Lower lobe of right lung (tissue), 2 donors: ENCODE data around the gene KCNK15. TPM values are rescaled to one million over a fixed set of nuclear protein-coding genes. Genes with fewer than 3 reads are reported as not detected.
A peak's percentile ranks its signal among the peaks of the same experiment; 100 is the strongest.

Experiments used
- ATAC-seq, 2 donors: fragments of 200-7000 bp; cut with Tn5 transposase; one replicate each; pipeline ENCODE4 v1.9.1; 2020 to 2022; ENCODE audit warnings: mild to moderate bottlenecking in 2 of 2, moderate library complexity in 2 of 2
- DNase-seq: peaks from one replicate; pipeline ENCODE4 v3.0.0-alpha.2; 2020
- H3K27ac ChIP-seq: fragments of 200-600 bp; one replicate; pipeline ENCODE4 v1.8.0; 2022
- H3K27me3 ChIP-seq: fragments of 200-600 bp; one replicate; pipeline ENCODE4 v1.8.0; 2022; ENCODE audit warnings: low read depth
- H3K36me3 ChIP-seq: fragments of 200-600 bp; one replicate; pipeline ENCODE4 v1.8.0; 2022; ENCODE audit warnings: mild to moderate bottlenecking
- H3K4me1 ChIP-seq: fragments of 200-600 bp; one replicate; pipeline ENCODE4 v1.8.0; 2022
- H3K4me3 ChIP-seq: fragments of 200-600 bp; one replicate; pipeline ENCODE4 v1.8.0; 2022; ENCODE audit warnings: mild to moderate bottlenecking
- H3K9me3 ChIP-seq: fragments of 200-600 bp; one replicate; pipeline ENCODE4 v1.8.0; 2022
- intact Hi-C: fragments of 100-400 bp; cut with DNase I; formaldehyde crosslinking; loops from one replicate; pipeline ENCODE4 v1.11.0; 2022
- total RNA-seq: library from RNA; stranded (reverse); fragmentation: NEBNext Ultra II Directional; extraction: Animal tissue kit (Norgen Biotek cat#: 25700); gene quantifications from one replicate; pipeline ENCODE4 v1.2.1, GENCODE V29; 2021
- TF ChIP-seq, protein P1 (sequence below): fragments of 200-600 bp; IDR thresholded peaks from one replicate; pipeline ENCODE4 v1.8.0; 2022; ENCODE audit warnings: antibody characterized with exemption, mild to moderate bottlenecking
- donor health status: DM: no; HTN: yes; CAD: no; lungs with severe emphysema.

Gene KCNK15
- total RNA-seq, 1 donor from 2014 or later, result 0.89 TPM

DNA sequence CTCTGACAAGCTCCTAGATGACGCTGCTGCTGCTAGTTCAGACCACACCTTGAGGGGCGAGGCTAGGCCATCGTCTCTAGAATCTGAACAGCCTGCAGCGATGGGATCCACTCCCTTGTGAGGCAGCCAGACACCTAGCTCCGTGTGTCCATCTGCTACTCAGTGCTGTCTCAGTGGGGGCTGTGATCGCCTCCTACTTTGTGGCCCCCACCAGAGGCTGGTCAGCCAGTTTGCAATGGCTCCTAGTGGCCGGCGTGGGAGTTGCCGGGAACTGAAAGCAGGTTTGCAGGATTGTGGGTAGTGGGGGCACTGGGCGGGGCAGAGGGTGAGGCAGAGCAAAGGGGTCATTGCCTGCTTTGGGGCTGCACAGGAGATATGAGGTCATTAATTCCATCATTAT is 27.7 kb upstream of the KCNK15 start:
- no peaks in the 10 kb centered on the region for H3K9me3 ChIP-seq
- TF ChIP-seq, protein P1, sequence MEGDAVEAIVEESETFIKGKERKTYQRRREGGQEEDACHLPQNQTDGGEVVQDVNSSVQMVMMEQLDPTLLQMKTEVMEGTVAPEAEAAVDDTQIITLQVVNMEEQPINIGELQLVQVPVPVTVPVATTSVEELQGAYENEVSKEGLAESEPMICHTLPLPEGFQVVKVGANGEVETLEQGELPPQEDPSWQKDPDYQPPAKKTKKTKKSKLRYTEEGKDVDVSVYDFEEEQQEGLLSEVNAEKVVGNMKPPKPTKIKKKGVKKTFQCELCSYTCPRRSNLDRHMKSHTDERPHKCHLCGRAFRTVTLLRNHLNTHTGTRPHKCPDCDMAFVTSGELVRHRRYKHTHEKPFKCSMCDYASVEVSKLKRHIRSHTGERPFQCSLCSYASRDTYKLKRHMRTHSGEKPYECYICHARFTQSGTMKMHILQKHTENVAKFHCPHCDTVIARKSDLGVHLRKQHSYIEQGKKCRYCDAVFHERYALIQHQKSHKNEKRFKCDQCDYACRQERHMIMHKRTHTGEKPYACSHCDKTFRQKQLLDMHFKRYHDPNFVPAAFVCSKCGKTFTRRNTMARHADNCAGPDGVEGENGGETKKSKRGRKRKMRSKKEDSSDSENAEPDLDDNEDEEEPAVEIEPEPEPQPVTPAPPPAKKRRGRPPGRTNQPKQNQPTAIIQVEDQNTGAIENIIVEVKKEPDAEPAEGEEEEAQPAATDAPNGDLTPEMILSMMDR, result no peak
- DNase-seq (peak; percentile 41), ATAC-seq (no peak)
- peak overlapping the region; percentile 20 for H3K27ac ChIP-seq
- no peaks in the 10 kb centered on the region for H3K36me3 ChIP-seq
- intact Hi-C loops, result no loop called here
- peaks cover 36% of the 10 kb centered on the region for H3K4me1 ChIP-seq
- H3K27me3 ChIP-seq, result no peaks in the 10 kb centered on the region
- H3K4me3 ChIP-seq, result peak overlapping the region; percentile 42

DNA sequence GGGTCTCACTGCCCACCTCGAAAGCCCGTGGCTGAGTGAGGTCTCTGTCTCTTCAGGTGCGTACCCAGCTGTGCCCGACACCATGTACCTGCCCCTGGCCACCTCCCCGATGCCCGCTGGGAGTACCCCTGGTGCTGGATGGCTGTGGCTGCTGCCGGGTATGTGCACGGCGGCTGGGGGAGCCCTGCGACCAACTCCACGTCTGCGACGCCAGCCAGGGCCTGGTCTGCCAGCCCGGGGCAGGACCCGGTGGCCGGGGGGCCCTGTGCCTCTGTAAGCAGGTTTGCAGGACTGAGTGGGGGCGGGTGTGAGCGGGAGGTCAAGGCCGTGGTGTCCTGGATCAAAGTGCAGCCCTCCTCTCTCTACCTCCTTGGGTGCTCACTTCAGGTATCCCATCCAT is 25.8 kb upstream of the KCNK15 start:
- Histone ChIP-seq H3K27ac (no peak overlapping the region), H3K36me3 (no peaks in the 10 kb centered on the region), H3K27me3 (no peaks in the 10 kb centered on the region), H3K9me3 (no peaks in the 10 kb centered on the region), H3K4me1 (peaks cover 22% of the 10 kb centered on the region), H3K4me3 (no peak overlapping the region)
- no peak for ATAC-seq
- peak; percentile 43 for DNase-seq
- TF ChIP-seq, protein P1, result no peak
- intact Hi-C loops, result no loop called here

DNA sequence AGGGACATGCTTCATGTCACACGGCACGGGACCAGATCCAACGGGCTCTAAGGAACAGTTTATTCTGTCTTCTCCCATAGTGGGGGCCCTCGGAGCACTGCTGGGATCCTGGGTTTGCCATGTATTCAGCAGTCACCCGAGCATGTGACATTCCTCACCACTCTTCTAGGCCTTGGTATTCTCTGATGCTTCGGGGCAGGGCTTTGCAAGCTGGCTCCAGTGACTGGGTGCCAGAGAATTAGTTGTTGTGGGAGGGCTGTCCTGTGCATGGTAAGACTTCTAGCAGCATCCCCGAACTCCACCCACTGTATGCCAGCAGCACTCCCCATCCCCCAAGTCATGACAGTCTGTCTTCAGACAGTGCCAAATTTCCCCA is 25.1 kb upstream of the KCNK15 start:
- Histone ChIP-seq H3K36me3 (no peaks in the 10 kb centered on the region), H3K27ac (peak overlapping the region; percentile 53), H3K27me3 (no peaks in the 10 kb centered on the region), H3K9me3 (no peaks in the 10 kb centered on the region), H3K4me1 (peaks cover 15% of the 10 kb centered on the region), H3K4me3 (no peak overlapping the region)
- peak; percentile 25 to 31 for ATAC-seq
- TF ChIP-seq, protein P1, result no peak
- intact Hi-C loops, result no loop called here
- peak; percentile 43 for DNase-seq

DNA sequence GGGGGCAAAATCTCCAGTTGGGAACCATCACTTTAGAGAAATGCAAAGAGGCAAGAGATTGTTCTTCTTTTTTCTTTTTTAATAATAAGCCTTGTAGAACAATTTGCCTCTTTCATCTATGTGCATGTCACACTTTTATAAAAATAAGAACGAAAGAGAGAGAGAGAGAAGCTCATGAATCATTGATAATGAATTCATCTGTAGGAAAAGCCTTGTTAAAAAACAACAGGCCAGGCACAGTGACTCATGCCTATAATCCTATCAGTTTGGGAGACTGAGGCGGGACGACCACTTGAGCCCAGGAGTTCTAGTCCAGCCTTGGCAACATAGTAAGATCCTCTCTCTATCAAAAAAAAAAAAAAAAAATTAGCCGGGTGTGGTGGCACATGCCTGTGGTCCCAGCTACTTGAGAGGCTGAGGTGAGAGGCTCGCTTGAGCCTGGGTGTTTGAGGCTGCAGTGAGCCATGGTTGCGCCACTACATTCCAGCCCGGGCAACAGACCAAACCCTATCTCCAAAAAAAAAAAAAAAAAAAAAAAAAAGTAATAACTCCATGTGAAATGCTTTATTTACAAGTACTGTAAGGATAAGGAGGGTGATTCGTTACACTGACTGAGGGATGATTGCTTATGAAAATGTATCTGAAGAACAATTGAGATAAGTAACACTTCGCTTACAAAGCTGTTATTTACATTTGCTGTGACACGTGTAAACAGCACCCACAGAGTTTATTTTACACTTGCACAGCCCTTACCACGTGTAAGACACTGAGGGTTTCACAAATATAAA is 24.5 kb upstream of the KCNK15 start:
- peaks cover 15% of the 10 kb centered on the region for H3K4me1 ChIP-seq
- TF ChIP-seq, protein P1, result no peak
- H3K9me3 ChIP-seq, result no peaks in the 10 kb centered on the region
- ATAC-seq, result peak; percentile 80 to 86
- H3K27ac ChIP-seq, result peak overlapping the region; percentile 53
- DNase-seq, result peak; percentile 76
- H3K27me3 ChIP-seq, result no peaks in the 10 kb centered on the region
- H3K4me3 ChIP-seq, result no peak overlapping the region
- intact Hi-C loops, result no loop called here
- no peaks in the 10 kb centered on the region for H3K36me3 ChIP-seq

DNA sequence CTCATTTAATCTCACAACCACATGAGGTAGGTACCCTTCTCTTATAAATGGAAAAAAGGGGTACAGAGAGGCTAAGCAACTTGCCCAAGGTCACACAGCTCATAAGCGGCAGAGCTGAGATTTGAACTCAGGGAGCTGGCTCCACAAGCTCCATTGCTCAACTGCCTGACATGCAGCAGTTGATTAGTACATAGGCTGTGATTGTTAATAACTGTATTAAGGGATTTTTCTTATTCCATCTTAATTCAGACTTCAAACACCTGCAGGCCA is 23.9 kb upstream of the KCNK15 start:
- H3K27me3 ChIP-seq, result no peaks in the 10 kb centered on the region
- H3K4me3 ChIP-seq, result no peak overlapping the region
- no peaks in the 10 kb centered on the region for H3K9me3 ChIP-seq
- DNase-seq (peak; percentile 10), ATAC-seq (no peak)
- intact Hi-C loops, result no loop called here
- H3K27ac ChIP-seq, result no peak overlapping the region
- peaks cover 15% of the 10 kb centered on the region for H3K4me1 ChIP-seq
- no peaks in the 10 kb centered on the region for H3K36me3 ChIP-seq
- TF ChIP-seq, protein P1, result no peak
